ES-I3 (cell line): ENCODE results near the gene PTPN11.

Experiments
- H3K36me3 ChIP-seq: 2 replicates; pipeline ENCODE4 v1.6.1; 2013; ENCODE audit warnings: mild to moderate bottlenecking, low read length, control low read depth, moderate library complexity; ENCODE audit not compliant: insufficient read depth
- H3K4me1 ChIP-seq: 2 replicates; pipeline ENCODE4 v1.6.1; 2013; ENCODE audit warnings: mild to moderate bottlenecking, control low read depth, low read length; ENCODE audit not compliant: insufficient read depth
- H3K9ac ChIP-seq: 2 replicates; pipeline ENCODE4 v1.6.1; 2013; ENCODE audit warnings: low read depth, mild to moderate bottlenecking, low read length, moderate library complexity
- H3K9me3 ChIP-seq: 2 replicates; pipeline ENCODE4 v1.6.1; 2013; ENCODE audit warnings: mild to moderate bottlenecking, low read length, moderate library complexity; ENCODE audit not compliant: control insufficient read depth, insufficient read depth

PTPN11 gene

DNA sequence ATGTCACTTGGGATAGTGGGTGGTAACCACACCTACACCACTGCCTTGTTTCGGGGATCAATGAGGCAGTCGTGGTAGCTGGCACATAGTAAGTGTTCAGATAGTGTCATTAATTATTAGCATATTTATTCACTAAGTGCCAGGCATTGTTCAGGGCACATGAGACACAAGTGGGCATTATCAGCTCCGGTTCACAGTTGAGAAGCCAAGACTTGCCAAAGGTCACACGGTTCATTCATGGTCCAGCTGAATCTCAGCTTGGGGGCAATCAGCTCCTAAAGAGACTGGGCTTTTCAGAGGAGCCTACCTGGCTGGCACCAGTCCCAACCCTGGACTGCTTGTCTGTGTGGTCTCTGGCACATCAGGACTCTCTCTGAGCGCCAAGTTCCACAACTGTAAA lies 121.3 kb downstream of the PTPN11 start:
- no peaks in the 10 kb centered on the region for H3K36me3 ChIP-seq
- H3K9ac ChIP-seq, result no peak overlapping the region
- no peaks in the 10 kb centered on the region for H3K9me3 ChIP-seq
- H3K4me1 ChIP-seq, result peaks cover 3% of the 10 kb centered on the region; the same call in 1 of the 2 replicates

DNA sequence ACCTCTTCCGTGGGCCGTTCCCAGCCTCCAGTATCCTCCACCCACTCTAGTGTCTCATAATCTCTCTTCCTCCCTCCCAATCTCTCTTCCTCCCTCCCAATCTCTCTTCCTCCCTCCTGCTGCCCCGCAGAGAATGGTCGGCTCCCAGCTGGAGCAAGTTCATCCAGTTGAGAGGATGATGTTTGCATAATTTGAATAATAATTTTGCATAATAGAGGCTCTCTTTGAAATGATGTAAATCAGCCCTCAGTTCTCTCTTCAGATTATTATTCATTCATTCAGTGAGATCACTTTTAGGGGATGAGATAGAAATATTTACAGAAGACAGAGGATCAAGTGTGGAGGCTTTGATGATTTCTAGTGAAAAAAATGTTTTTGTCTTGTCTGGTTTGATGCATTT lies 125.0 kb downstream of the PTPN11 start:
- Histone ChIP-seq H3K36me3 (no peaks in the 10 kb centered on the region), H3K9ac (no peak overlapping the region), H3K9me3 (0 out of 2 replicates have a peak, but pooled peaks cover 3% of the 10 kb centered on the region), H3K4me1 (no peaks in the 10 kb centered on the region)

DNA sequence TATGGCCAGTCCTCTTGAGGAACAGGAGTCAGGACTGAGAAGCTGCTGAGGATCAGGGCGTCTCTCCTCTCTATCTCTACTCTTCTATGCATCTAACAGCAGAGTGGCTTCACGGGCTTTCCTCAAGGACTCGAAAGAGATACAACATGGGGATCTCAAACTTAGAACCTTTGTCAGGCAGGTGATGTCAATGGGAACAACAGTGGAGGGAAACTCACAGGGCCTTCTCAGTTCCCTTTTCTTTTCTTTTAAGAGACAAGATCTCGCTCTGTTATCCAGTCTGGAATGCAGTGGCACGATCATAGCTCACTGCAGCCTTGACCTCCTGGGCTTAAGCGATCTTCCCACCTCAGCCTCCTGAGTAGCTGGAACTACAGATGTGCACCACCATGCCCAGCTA lies 127.6 kb downstream of the PTPN11 start:
- H3K36me3 ChIP-seq, result no peaks in the 10 kb centered on the region
- H3K9me3 ChIP-seq, result peaks cover 5% of the 10 kb centered on the region; the same call in 1 of the 2 replicates
- no peak overlapping the region for H3K9ac ChIP-seq
- H3K4me1 ChIP-seq, result no peaks in the 10 kb centered on the region

DNA sequence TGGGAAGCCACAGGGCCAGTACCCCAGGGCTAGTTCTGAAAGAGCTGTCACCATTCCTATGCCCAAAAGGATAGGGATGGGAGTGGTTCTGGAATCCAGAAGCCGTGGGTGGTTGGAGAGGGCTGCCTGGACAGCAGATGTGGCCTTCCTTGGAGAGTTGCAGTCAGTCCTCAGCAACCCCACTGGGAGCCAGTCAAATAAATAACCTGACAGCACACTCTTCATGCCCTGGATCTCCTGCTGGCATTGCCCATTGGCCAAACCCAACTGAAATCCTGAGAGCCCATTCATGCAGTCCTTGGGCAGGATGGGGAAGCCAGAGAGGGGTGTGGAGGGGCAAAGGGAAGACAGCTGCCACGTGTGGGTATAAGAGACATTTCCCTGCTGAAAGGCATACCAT lies 128.2 kb downstream of the PTPN11 start:
- no peaks in the 10 kb centered on the region for H3K36me3 ChIP-seq
- no peak overlapping the region for H3K9ac ChIP-seq
- H3K4me1 ChIP-seq, result no peaks in the 10 kb centered on the region
- peaks cover 5% of the 10 kb centered on the region; the same call in 1 of the 2 replicates for H3K9me3 ChIP-seq

DNA sequence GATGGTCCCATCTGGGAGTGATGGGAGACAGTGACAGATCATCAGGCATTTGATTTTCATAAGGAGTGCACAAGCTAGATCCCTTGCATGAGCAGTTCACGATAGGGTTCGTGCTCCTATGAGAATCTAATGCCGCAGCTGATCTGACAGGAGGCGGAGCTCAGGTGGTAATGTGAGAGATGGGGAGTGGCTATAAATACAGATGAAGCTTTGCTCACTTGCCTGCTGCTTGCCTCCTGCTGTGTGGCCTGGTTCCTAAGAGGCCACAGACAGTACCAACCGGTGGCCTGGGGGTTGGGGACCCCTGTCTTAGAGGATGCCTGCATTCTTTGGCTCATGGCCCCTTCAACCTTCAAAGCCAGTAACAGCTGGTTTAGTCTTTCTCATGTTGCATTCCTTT lies 130.3 kb downstream of the PTPN11 start:
- Histone ChIP-seq H3K36me3 (no peaks in the 10 kb centered on the region), H3K4me1 (no peaks in the 10 kb centered on the region)

DNA sequence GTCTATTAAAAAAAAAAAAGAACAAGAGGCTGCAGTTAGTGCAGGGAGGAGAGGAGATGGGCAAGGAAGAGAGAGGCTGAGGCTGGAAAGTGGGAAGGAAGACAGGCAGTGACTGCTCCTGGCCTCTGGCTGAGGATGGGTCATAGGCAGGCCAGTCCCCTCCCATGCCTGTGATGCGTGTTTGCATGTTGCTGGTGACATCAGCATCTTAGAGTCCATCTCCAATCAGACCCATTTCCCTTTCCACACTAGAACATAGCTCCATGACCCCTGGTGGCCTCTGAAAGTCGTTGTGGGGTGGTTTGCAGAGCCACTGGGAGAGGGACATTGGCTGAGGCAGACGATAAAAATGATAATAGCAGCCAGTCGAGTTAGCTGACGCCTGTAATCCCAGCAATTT lies 132.9 kb downstream of the PTPN11 start:
- H3K36me3 ChIP-seq, result no peaks in the 10 kb centered on the region
- no peak overlapping the region for H3K9ac ChIP-seq
- H3K9me3 ChIP-seq, result peaks cover 5% of the 10 kb centered on the region; the same call in 1 of the 2 replicates
- H3K4me1 ChIP-seq, result no peaks in the 10 kb centered on the region

More for the DNA sequence above, 130.3 kb downstream of the PTPN11 start:
- H3K9ac ChIP-seq, result no peak overlapping the region
- peaks cover 5% of the 10 kb centered on the region; the same call in 1 of the 2 replicates for H3K9me3 ChIP-seq

DNA sequence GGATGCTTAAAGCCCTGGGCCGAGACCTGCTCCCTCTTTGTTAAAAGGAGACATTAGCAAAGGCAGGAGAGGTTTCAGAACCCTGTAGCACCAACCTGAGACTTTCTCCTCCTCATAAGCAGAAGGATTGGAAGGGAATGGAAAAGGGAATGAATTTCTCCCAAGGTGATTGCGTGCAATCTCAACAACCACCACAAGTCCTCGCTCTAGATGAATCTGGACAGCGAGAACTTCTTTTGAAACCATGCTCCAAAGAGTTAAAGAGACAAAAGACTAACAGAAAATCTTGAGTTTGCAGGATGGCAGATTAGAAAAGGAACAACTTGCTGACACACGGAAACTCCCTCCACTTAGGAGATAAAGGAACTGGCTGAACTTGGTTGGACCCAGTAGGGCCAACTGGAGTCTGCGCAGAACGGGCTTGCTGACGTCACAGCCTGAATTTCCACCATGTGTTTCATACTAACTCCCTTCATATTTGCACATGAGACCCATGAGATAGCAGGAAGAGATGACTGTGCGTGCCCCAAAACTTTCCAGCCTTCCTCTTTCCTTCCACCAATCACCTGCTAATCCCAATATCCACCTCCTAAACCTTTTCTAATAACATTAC lies 137.0 kb downstream of the PTPN11 start:
- Histone ChIP-seq H3K36me3 (no peaks in the 10 kb centered on the region), H3K4me1 (no peaks in the 10 kb centered on the region), H3K9ac (no peak overlapping the region), H3K9me3 (no peaks in the 10 kb centered on the region)

DNA sequence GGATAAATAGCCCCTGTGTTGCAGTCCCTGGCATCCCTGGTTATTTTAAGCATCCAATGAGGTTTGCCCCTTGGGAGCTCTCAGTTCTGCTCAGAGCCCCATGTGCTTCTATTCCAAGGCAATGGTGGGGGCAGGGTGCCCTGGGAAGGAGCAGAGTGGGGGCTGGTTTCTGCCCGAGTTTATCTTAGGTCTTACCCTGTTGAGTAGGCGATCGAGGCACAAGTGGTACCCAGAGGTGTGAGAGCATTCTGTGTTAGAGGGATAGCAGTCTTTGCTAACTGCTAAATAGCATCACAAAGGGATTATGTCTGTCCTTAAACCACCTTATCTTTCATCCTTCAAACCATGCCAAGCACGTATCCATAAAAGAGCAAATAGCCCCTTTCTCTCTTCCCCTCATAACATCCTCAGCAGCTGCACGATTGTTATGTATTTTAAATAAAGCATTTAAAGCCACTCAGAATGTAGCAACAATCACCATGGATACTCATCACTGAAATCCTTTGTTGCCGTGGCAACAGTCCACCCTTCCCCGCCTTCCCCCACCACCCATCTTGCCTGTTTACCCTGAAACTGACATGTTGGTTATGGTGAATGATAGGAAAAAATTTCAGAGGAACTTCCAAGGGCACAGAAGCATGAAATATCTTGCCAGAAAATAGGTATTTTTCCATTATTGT lies 139.3 kb downstream of the PTPN11 start:
- Histone ChIP-seq H3K9me3 (no peaks in the 10 kb centered on the region), H3K36me3 (no peaks in the 10 kb centered on the region), H3K4me1 (no peaks in the 10 kb centered on the region), H3K9ac (no peak overlapping the region)
